Mesothelial cell of epicardium (in vitro differentiated cells): Measurements from ENCODE around the gene ATP5PF. TPM values are rescaled to one million over a fixed set of nuclear protein-coding genes. Genes with fewer than 3 reads are reported as not detected.
"Not testable (repeated sequence)": the region's sequence is repeated elsewhere in the genome, so short reads cannot be mapped to it uniquely, and the experiment has no call there.

Experiments
- DNase-seq, 2 experiments: peaks; one replicate each; pipeline ENCODE4 v3.0.0; 2021; ENCODE audit warnings: low spot score in 2 of 2; ENCODE audit not compliant: unreplicated experiment in 2 of 2
- H3K27ac Mint-ChIP-seq: 2 replicates; pipeline ENCODE4 v1.8.0; 2021; ENCODE audit warnings: mixed read lengths
- H3K27me3 Mint-ChIP-seq: 2 replicates; pipeline ENCODE4 v1.8.0; 2021; ENCODE audit warnings: low read depth, mixed read lengths
- H3K36me3 Mint-ChIP-seq: 2 replicates; pipeline ENCODE4 v1.8.0; 2021; ENCODE audit warnings: mixed read lengths
- H3K4me1 Mint-ChIP-seq: 2 replicates; pipeline ENCODE4 v1.8.0; 2021; ENCODE audit warnings: mixed read lengths
- H3K4me3 Mint-ChIP-seq: 2 replicates; pipeline ENCODE4 v1.8.0; 2021; ENCODE audit warnings: mild to moderate bottlenecking, moderate library complexity, mixed read lengths
- H3K9me3 Mint-ChIP-seq: 2 replicates; pipeline ENCODE4 v1.8.0; 2021; ENCODE audit warnings: mixed read lengths
- CTCF ChIP-seq: fragments of 200-600 bp; sonication (generic); IDR thresholded peaks from one replicate; pipeline ENCODE4 v1.5.0; 2021; ENCODE audit warnings: antibody characterized with exemption; ENCODE audit not compliant: unreplicated experiment
- total RNA-seq: library from RNA; stranded (reverse); gene quantifications from 3 replicates; pipeline ENCODE4 v1.2.1, GENCODE V29; 2021

ATP5PF gene
- total RNA-seq, 1 donor from 2014 or later = 105 TPM

DNA sequence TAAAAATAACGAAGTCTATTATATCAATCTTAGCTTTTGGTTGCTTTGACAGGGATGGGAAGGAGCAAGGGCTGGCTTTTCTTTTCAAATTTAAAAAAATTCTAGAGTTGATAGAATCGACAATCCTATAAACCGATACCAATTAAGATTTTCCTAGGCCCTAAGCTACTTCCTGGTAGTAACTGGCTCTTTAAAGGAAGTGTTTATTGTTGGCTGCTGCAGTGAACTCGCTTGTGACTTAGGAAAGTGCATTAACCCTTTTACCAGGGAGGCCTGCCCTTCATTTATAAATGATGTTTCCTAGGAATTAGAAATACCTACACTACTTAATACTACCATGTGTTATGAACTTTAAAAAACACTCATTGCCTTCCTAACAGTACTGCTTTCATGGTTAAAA is 33.2 kb downstream of the ATP5PF start:
- Mint-ChIP-seq H3K9me3 (no peaks in the 10 kb centered on the region), H3K27me3 (no peaks in the 10 kb centered on the region), H3K36me3 (peaks cover 4% of the 10 kb centered on the region), H3K4me1 (peaks cover 3% of the 10 kb centered on the region), H3K27ac (peak overlapping the region; percentile 26), H3K4me3 (no peak overlapping the region)
- no peak for TF ChIP-seq CTCF
- DNase-seq = no peak

DNA sequence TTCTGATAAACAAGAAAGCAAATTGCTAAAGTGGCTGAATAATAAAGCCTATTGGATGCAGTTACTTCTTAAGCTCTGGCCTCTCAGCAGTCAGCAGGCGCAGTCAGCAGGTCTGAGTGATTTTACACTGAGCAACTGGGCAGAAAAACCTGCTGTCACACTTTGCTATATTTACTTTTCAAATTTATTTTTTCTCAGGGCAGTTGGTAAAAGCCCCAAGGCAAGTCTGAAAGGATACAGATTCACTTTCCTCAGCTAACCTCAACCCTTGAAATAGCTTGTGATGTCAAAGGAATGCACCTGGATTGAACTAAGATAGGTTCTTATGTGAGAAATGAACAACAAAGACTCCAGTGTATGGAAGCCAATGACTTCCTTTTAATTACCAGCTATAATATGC is 34.0 kb downstream of the ATP5PF start:
- no peak for DNase-seq
- no peak for TF ChIP-seq CTCF
- Mint-ChIP-seq H3K9me3 (peaks cover 4% of the 10 kb centered on the region), H3K4me3 (no peak overlapping the region), H3K36me3 (peaks cover 4% of the 10 kb centered on the region), H3K4me1 (peaks cover 3% of the 10 kb centered on the region), H3K27me3 (no peaks in the 10 kb centered on the region), H3K27ac (peak overlapping the region; percentile 26)

DNA sequence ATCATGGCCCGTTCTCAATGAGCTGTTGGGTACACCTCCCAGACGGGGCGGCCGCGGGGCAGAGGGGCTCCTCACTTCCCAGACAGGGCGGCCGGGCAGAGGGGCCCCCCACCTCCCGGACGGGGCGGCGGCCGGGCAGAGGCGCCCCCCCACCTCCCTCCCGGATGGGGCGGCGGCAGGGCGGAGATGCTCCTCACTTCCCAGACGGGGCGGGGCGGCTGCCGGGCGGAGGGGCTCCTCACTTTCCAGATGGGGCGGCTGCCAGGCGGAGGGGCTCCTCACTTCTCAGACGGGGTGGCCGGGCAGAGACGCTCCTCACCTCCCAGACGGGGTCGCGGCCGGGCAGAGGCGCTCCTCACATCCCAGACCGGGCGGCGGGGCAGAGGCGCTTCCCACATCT is 39.2 kb downstream of the ATP5PF start:
- H3K4me3 Mint-ChIP-seq, H3K9me3 Mint-ChIP-seq, H3K27me3 Mint-ChIP-seq, DNase-seq, H3K36me3 Mint-ChIP-seq, H3K4me1 Mint-ChIP-seq, H3K27ac Mint-ChIP-seq: not testable (repeated sequence)

- peaks cover 4% of the 10 kb centered on the region for H3K9me3 Mint-ChIP-seq
These were observed 42.7 kb downstream of the ATP5PF start for GRCh38 chr21:25691976-25692375.

DNA sequence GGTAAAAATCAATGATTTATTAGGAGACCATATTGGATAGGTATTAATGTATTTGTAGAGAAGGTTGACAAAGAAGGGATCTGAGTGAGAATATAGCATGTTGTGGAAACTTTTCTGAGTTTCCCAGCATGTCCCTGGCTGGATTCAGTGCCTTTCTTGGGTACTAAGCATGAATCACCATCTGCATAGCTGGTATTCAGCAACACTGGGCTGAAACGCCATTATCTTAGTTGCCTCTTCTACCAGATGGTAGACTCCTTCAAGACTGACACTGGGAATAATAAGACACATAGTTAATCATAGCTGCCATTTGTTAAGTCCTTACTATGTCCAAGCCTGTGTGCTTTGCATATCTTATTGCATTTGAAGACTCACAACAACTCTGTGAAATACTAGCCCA is 45.5 kb downstream of the ATP5PF start:
- Mint-ChIP-seq H3K4me3 (no peak overlapping the region), H3K36me3 (no peaks in the 10 kb centered on the region), H3K27me3 (peaks cover 6% of the 10 kb centered on the region), H3K9me3 (no peaks in the 10 kb centered on the region), H3K4me1 (no peaks in the 10 kb centered on the region), H3K27ac (no peak overlapping the region)
- DNase-seq = no peak
- no peak for TF ChIP-seq CTCF

More at GRCh38 chr21:25691976-25692375, 42.7 kb downstream of the ATP5PF start:
- H3K27ac Mint-ChIP-seq = no peak overlapping the region
- H3K27me3 Mint-ChIP-seq = peaks cover 2% of the 10 kb centered on the region
- no peak overlapping the region for H3K4me3 Mint-ChIP-seq
- H3K4me1 Mint-ChIP-seq = no peaks in the 10 kb centered on the region
- TF ChIP-seq CTCF = no peak
- H3K36me3 Mint-ChIP-seq = peaks cover 3% of the 10 kb centered on the region
- no peak for DNase-seq

GRCh38 chr21:25688275-25689155 is 46.2 kb downstream of the ATP5PF start:
- DNase-seq = no peak
- Mint-ChIP-seq H3K36me3 (no peaks in the 10 kb centered on the region), H3K4me3 (no peak overlapping the region), H3K4me1 (no peaks in the 10 kb centered on the region), H3K27me3 (peaks cover 6% of the 10 kb centered on the region), H3K27ac (no peak overlapping the region), H3K9me3 (no peaks in the 10 kb centered on the region)
- TF ChIP-seq CTCF = no peak
